Effector CD8-positive, alpha-beta T cell (primary cell): ENCODE data around the gene IFNGR1.
"Not testable (repeated sequence)": the region's sequence is repeated elsewhere in the genome, so short reads cannot be mapped to it uniquely, and the experiment has no call there.

Experiments
- DNase-seq: peaks from one replicate; lab custom pipeline; 2025; lab: John Stamatoyannopoulos, UW

The IFNGR1 gene

DNA sequence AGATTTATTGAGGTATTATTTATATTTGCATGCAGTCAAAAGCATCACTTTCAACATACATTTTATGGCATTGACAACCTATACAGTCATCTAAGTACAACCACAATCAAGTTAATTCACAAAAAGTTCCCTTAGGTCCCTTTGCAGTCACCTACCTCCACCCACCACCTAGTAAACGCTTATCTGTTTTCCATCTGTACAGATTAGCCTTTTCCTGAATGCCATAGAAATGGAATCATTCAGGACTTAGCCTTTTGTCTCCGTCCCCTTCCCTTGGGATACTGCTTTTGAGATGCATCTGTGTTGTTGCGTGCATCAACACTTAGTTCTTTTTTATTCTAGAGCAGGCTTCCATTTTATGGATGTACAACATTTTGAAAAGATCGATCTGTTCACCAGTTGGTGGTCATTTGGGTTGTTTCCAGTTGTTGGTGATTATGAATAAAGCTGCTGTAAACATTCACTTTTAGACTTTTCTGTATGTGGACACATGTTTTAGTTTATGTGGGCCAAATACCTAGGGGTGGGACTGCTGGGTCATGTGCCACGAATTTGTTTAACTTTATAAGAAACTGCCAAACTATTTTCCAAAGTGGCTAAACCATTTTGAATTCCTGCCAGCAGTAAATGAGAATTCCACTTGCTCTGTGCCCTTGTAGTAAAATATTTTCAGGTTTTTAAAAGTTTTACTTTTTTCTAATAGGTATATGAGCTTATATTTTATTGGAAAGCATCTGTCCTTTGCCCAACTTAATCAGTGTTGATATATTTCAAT lies 17.6 kb upstream of the IFNGR1 start:
- no peak for DNase-seq

DNA sequence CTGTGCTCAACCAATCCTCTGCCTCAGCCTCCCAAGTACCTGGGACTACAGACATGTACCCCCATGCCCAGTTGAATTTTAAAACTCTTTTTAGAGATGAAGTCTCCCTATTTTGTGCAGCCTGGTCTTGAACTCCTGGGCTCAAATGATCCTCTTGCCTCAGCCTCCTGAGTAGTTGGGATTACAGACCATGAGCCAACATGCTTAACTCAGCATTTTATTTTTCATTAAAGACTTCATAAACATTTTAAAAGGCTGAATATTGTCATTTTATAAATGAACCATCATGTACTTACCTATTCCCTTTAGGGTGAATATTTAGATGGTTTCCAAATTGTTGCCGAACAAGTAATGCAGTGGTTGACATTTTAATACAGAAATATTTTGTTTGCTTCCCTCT lies 16.5 kb upstream of the IFNGR1 start:
- DNase-seq, result no peak

DNA sequence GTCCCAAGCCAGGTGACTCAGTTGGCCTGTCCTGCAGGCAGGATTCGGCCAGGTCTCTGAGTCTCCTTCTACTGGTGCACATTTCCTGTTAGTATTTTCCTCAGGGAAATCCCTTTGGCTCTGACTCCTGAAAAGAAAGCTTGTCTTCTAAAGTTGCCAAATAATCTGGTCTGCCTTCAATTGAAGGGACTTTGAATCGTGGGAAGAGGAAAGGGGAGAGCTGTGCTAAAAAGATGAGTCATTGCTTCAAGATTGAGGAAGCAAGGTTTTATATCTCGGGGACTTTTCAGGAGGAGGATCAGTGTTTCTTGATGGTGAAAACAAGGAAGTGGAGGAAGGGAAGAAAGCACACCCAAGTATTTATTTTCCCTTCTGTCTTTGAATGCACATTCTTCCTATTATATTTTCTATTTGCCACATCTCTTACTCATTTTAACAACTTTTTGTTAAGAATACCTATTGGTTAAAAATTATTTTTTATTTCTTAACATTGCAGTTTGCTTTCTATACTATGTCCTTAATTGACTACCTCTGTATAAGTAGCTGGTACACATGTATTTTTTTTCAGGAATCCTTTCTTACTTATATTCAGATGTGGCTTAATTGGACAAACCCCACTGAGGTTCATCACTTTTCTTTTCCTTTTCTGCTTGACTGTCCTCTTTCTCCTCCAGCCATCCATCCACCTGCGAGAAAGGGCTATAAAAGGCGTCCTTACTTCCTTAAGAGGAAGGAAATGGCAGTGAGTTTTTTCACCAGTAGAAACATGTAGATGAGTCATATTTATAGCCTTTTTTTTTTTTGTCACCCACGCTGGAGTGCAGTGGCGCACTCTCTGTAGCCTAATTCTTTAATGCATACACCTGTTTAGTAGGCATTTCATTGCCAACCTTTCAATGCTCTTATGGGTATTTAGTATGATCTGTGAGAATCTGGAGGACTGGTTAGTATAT lies 15.0 kb upstream of the IFNGR1 start:
- no peak for DNase-seq

DNA sequence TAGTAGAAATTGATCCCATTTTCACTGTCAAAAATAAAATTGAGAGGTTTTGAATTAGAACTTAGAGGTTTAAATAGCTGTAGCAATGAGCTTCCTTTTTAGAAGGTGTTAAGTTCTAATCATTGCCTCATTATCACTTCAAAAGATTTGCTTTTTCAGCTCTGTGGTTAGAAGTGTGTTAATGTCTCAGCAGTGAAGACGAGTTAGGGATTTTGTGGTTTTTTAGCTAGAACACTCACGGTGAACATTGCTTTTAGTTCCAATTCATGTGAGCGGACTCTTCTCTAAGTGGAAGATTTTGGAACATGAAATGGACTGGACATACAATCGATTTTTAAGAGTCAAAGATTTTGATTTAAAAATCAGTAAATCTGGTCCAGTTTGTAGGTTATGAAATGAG lies 12.7 kb upstream of the IFNGR1 start:
- no peak for DNase-seq

DNA sequence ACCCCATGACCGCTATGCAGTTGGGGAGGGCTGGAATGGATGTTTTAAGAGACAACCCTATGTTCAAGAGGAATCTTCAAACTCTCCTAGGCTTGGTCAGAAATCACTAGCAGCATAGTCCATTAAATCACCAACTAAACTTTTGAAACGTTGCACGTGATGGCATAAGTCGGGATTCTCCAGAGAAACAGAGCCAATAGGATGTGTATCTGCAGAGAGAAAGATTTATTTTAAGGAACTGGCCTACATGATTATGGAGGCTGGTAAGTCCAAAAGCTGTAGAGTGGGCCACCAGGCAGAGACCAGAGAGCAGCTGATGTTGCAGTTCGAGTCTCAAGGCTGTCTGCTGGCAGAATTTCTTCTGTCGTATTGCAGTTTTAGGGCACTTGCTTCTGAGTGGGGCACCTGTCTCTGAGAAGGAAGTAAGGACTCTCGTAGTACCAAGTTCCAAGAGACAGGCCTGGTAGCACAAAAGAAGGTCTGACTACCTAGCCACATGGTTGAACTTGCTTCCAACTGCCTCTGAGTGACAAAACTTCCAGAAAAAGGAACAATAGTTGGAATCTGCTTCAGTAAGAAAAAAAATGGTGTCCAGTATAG lies 11.9 kb upstream of the IFNGR1 start:
- no peak for DNase-seq

DNA sequence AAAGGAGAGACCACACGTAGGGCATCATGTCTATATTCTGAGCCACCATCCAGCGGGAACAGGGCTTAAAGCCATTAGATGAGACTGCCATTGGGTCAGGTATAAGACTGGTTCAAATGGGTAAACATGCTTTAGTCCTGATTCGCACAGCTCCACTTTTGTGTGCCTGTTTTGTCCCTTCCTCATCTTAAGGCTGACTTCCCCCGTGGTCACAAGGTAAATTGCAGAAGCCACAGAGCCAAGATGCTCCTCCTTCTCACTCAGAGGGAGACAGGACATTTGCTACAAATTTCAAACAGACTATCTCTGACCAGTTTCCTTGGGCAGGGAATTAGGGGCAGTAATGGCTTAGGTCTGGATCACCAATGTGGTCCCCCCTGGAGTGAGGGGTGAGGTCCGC lies 11.4 kb upstream of the IFNGR1 start:
- DNase-seq, result no peak

DNA sequence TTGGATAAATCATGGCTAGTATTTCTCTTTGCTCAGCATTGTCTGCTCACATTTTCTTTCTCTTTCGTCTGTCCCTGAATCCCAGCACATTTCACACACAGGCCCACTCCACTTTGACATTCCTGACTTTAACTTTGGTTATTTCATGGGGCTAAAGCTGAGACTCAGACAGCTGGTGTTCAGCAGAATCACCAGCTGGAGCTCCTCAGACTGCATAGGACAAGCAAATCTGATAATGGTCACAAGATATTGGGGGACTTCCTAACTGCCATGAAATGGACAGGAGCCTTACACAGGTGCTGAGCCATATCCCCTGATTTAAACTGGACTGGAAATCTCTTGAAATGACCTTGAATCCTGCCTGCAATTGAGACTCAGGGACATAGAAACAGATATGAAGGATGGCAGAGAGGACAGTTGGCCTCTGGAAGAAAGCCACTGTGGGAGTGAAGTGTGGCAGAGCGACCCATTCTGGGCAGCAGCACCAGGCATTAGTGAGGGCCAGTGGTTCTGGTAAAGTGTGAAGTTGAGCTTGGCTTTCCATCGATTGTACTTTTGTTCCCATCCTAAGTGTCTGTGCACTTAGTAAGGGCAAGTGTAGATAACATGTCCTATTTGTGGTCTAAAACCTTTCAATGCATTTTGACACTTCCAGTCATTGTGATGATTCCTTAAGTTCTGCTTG lies 10.0 kb upstream of the IFNGR1 start:
- DNase-seq, result no peak

DNA sequence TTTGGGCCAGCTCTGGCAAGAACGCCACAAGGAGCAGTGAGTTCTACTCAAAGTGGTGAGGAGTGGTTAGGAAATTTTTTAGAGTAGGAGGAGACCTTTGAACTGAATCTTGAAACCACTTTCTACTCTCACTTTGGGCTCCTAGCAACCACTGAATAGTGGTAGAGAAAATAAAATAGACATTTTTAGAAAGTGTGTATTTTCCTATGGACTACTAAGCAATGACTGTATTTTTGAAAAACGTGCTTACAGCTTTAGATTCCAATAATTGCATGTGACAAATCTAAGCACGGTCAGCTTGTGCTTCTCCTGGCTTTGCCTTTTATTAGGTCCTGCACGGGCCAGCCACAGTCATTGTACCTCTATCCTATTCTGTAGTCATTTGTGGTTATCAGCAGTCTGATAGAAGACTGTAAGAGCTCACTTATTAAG lies 8.7 kb upstream of the IFNGR1 start:
- no peak for DNase-seq

DNA sequence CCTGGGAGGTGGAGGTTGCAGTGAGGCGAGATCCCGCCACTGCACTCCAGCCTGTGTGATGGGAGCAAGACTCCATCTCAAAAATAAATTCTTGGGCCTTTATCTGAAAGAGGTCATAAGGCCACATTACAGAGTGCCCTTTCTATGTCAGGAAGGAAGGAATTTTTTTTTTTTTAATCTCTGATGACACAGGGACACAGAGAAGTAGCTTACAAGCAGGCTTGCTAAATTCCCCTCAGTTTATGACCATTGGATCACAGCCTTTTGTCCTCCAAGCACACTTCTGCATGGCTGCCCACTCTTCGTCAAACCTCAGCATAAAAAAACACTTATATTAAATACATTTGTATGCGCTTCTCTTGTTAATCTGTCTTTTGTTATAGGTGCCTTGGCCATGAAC lies 7.5 kb upstream of the IFNGR1 start:
- DNase-seq, result no peak

DNA sequence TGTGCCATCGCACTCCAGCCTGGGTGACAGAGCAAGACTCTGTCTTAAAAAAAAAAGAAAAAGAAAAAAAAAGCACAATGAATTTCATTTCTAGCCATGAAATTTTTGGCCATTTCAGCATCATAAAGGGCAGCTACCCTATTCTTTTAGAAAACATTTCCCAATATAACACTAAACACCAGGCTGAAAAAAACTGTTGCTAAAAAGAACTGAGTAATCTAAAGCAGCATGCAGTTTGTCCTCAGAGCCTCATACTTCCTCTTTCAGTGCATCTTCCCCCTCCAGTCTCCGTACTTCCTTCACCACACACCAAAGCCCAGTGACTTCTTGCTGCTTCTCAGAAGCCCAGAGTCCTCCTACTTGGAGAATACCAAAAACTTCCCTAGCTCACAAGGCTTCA lies 5.6 kb upstream of the IFNGR1 start:
- DNase-seq, result no peak

DNA sequence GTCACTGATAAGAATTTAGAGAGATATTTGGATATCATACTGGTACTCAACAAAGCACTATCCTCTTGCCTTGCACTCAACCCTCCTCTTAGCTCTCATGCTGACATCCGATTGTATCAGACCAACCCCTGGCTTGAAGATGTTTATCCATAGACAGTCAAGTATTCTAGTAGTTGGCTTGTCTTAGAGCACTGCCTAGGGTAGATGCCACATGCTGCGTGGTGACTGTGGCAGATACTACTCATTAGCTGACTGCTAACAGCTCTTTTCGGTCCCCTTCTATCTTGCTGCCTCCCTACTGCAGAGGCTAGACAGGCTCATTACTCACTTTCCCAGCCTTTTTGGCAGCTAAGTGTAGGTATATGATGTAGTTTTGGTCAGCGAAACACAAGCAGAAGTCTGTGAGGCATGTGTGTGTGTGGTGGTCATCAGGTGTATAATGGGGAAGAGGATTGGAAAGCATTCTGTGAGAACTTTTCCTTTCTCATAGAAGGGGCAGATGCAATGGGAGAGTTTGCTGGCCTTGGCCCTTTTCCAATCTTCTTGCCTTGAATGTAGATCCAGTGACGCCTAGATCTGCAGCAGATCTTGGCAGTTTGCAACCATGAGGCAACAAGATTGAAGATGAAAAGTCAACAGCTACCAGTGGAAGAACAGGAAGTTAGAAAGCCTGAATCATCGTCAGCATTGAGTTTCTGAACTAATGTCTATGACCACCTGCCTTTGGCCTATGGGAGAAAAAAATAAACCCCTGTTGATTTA lies 4.4 kb upstream of the IFNGR1 start:
- DNase-seq, result no peak

DNA sequence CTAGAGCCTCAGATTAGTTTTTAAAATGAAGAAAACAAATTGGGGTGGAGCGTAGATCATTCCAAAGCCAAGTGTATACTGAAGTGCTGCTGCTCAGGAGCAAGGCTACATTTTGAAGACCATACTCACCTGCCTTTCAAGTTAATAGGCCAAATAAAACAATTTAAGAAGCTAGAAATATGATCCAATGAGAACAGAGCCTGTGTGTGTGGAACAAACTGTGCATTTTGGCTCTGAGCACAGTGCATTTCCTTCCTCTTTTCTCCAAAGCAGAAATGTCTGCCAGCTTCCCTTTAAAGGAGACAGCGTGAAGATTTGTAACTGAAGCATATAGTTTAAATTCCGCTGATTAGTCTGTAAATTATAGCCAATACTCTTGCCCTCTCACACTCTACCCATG lies 3.2 kb upstream of the IFNGR1 start:
- DNase-seq, result no peak

DNA sequence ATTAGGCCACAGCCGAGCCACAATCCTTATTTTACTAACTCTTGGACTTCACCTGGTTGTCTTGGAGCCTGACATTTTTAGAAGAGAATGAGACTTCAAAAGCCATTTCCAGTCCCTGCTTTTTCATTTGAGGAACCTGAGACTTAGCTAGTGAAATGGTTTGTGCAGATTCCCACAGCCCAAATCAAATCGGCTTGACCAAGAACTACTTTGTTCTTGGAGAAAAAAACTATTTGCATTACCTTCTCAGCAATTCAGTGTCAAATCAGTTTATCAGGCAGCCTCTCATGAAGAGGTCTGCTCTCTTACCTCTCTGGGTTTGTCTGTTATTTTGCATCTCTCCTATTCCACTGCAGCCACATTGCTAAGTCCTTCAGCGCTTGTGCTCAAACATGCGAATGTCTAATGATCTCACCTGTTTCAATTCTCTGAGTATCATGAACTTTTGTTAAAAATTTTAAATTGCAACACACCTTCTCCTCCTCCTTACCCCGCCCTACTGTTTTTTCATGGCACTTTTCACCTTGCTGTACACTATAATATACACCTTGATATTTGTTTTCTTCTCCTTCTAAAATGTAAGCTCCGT lies 573 bp upstream of the IFNGR1 start:
- no peak for DNase-seq

DNA sequence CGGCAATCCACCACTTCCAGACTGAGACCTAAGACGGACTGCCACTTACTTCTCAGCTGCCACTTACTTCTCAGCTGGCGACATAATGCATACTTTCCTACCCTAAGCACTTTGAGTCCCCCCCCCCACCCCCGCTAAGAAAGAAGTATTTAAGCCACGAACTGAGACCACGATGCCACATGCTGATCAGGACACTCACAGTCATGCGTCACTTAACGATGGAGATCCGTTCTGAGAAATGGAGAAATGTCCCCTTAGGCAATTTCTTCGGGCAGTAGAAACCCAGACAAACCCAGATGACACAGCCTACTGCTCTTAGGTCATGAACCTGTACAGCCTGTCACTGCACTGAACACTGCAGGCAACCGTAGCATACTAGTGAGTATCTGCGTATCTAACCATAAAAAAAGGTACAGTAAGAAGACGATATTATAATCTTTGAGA lies 690 bp downstream of the IFNGR1 start:
- DNase-seq, result peak; percentile 12

DNA sequence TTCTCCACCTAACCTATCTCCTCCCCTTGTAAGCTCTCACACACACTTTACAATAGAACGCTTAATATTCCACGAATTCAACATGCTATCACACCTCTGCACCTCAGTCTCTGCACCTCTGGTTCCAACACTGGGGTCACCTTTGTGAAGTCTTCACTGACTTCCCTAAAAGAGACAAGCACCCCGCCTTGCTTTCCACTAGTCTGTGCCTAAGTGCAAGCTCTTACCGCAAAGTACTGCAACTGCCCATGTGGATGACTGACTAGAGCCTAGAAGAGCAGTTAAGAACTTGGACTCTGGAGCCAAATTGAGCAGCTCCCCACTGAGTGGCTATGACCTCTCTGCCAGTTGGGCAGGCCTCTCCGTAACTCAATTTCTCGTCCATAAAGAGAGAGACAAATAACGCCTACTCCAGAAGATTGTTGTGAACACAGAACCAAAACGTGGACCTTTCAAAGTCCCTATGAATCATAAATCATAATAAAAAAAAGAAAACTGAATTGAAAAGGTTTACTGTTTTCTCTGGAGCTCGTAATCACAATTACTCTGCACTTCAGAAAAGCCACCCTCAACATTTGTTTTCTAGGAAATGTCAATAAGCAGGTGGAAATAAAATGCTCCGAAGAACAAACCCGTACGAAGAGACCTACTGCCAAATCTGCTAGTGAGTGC lies 1.2 kb downstream of the IFNGR1 start:
- DNase-seq, result no peak

DNA sequence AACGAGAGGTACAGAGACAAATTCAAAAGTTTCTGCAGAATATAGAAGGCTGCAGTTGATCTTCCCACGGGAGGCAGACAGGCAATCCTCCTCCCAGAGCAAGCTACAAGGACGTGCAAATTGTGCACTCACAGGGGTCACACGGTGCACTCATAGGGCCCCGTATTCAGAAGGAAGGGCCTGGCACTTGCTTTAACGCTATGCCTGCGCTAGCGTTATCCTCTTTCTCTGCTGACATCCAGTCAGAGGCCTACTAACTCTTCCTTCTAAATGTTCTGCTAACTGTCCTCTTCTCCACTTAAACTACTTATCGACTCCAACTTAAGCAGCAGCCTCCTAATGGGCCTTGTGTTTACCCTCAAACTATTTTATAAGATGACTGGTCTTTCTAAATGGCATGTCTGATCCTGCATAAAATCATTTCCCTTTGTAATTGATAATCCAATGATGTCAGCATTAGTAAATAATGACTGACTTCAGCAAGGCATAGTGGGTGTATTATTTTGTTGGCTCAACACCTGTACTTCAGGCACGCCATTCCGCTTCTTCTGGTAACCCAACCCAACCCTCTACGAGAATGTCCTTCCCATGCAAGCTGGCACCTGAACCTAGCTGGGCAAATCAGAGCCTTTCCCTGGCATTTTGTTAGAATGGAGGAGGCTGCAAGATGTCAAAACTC lies 2.2 kb downstream of the IFNGR1 start:
- no peak for DNase-seq

DNA sequence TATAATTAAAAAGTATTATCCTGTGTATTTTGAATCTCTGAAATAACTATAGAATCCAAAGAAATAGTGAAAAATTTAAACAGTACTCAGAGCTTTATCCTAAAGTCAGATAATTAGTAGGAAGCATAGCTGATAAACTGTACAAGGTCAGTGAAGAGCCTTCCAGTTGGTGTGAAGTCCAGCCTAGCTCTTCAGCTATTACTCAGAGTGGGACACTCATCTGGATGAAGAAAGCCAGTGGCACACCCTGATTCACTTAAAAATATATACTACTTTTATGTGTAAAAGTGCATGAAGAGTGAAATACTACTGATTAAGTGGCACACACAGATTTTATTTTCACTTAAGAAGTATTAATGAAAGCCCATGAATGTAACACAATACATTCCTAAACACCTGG lies 3.1 kb downstream of the IFNGR1 start:
- no peak for DNase-seq

DNA sequence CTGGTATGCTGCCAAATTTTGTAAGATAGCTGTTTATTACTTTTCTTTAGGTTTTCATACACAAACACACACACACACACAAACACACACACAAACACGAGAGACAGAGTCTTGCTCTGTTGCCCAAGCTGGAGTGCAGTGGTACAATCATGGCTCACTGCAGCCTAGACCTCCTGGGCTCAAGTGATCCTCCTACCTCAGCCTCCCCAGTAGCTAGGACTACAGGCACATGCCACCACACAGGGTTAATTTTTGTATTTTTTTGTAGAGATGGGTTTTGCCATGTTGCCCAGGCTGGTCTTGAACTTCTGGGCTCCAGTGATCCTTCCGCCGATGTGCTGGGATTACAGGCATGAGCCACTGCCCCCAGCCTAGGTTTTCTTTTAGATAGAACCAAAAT lies 3.6 kb downstream of the IFNGR1 start:
- not testable (repeated sequence) for DNase-seq

DNA sequence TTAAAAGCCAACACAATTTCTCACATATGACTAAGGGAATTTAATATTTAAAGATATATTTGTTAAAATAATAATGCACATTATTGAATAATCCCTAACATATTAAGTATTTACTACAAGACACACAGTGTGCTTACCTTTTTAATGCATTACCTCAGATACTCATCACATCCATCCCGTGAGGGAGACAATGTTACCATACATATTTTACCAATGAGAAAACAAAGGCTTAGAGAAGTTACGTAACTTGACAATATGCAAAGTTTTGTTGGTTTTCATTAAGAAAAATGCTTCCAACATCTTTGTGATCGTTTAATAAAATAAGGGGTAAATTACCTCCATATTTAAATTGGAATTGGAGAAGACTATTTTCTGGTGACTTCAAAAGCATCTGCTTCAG lies 4.3 kb downstream of the IFNGR1 start:
- no peak for DNase-seq

DNA sequence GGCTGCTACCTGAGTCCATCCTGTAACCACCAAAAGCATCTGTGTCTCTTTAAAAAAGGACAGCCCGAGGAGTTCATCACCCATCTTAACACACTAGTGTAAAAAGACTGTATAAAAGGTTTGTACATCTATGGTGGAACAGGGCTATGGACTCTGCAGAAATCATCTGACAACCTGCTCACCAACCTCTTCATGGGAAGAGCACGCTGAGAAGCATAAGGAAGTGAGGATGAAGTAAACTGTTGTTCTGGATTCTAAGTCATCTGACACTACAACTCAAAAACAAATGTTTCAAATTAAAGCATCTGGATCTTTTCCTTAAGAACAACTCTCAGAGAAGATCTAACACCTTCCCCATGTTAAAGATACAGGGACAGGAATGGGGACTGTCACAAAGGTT lies 5.4 kb downstream of the IFNGR1 start:
- DNase-seq, result no peak
